Astrocyte (in vitro differentiated cells and primary cell): ENCODE measurements around the gene FHOD1. TPM values are rescaled to one million over a fixed set of nuclear protein-coding genes. Genes with fewer than 3 reads are reported as not detected.
A peak's percentile ranks its signal among the peaks of the same experiment; 100 is the strongest.

Source experiments
- DNase-seq: peaks from one replicate; pipeline ENCODE4 v3.0.0-alpha.2; 2010; ENCODE audit warnings: low read depth
- FAIRE-seq: peaks from 2 replicates; lab custom pipeline; 2011; peaks lifted over from hg19 to GRCh38; lab: Jason Lieb, UNC
- H2AFZ ChIP-seq: 2 replicates; pipeline ENCODE4 v1.6.0; 2012; ENCODE audit warnings: low read depth, low read length, inconsistent platforms
- H3K27ac ChIP-seq: 2 replicates; pipeline ENCODE4 v1.5.1; 2011; ENCODE audit warnings: low read depth, low read length, inconsistent platforms
- H3K27me3 ChIP-seq: 2 replicates; pipeline ENCODE4 v1.6.0; 2011; ENCODE audit warnings: low read length, inconsistent platforms; ENCODE audit not compliant: insufficient read depth
- H3K36me3 ChIP-seq: 2 replicates; pipeline ENCODE4 v1.5.1; 2011; ENCODE audit warnings: low read length, inconsistent platforms; ENCODE audit not compliant: insufficient read depth
- H3K4me1 ChIP-seq: 2 replicates; pipeline ENCODE4 v1.5.1; 2011; ENCODE audit warnings: low read length, inconsistent platforms; ENCODE audit not compliant: insufficient read depth
- H3K4me2 ChIP-seq: 2 replicates; pipeline ENCODE4 v1.6.0; 2012; ENCODE audit warnings: low read length, inconsistent platforms
- H3K4me3 ChIP-seq: 2 replicates; pipeline ENCODE4 v1.5.1; 2011; ENCODE audit warnings: low read depth, mild to moderate bottlenecking, low read length, inconsistent platforms; ENCODE audit not compliant: insufficient read depth
- H3K79me2 ChIP-seq: 2 replicates; pipeline ENCODE4 v1.6.0; 2012; ENCODE audit warnings: mild to moderate bottlenecking, low read length, inconsistent platforms; ENCODE audit not compliant: insufficient read depth
- H3K9ac ChIP-seq: 2 replicates; pipeline ENCODE4 v1.6.0; 2012; ENCODE audit warnings: mild to moderate bottlenecking, low read length, inconsistent platforms
- H3K9me3 ChIP-seq: 2 replicates; pipeline ENCODE4 v1.5.1; 2012; ENCODE audit warnings: low read depth, mild to moderate bottlenecking, low read length, inconsistent platforms; ENCODE audit not compliant: insufficient read depth
- H4K20me1 ChIP-seq: 2 replicates; pipeline ENCODE4 v1.6.0; 2012; ENCODE audit warnings: low read length, inconsistent platforms; ENCODE audit not compliant: insufficient read depth
- H3K27ac Mint-ChIP-seq: one replicate; pipeline ENCODE4 v1.8.0; 2021; ENCODE audit warnings: mild to moderate bottlenecking, mixed read lengths; ENCODE audit not compliant: unreplicated experiment
- H3K27me3 Mint-ChIP-seq: one replicate; pipeline ENCODE4 v1.8.0; 2021; ENCODE audit warnings: low read depth, mixed read lengths; ENCODE audit not compliant: unreplicated experiment
- H3K36me3 Mint-ChIP-seq: one replicate; pipeline ENCODE4 v1.8.0; 2021; ENCODE audit warnings: low read depth, mixed read lengths; ENCODE audit not compliant: unreplicated experiment
- H3K4me1 Mint-ChIP-seq: one replicate; pipeline ENCODE4 v1.8.0; 2021; ENCODE audit warnings: low read depth, mixed read lengths; ENCODE audit not compliant: unreplicated experiment
- H3K4me3 Mint-ChIP-seq: one replicate; pipeline ENCODE4 v1.8.0; 2021; ENCODE audit warnings: mild to moderate bottlenecking, moderate library complexity, mixed read lengths; ENCODE audit not compliant: unreplicated experiment
- H3K9me3 Mint-ChIP-seq: one replicate; pipeline ENCODE4 v1.8.0; 2021; ENCODE audit warnings: mild to moderate bottlenecking, mixed read lengths; ENCODE audit not compliant: unreplicated experiment
- EZH2 ChIP-seq: IDR thresholded peaks from 2 replicates; pipeline ENCODE4 v1.6.1; 2012; ENCODE audit warnings: mild to moderate bottlenecking, low read length, inconsistent platforms; ENCODE audit not compliant: insufficient read depth
- total RNA-seq: library from RNA; stranded (reverse); gene quantifications from 2 replicates; pipeline ENCODE4 v1.2.1, GENCODE V29; 2021
- TF ChIP-seq, protein P1 (sequence below): IDR thresholded peaks from 2 replicates; pipeline ENCODE4 v1.5.1; 2011; ENCODE audit warnings: low read depth, mild to moderate bottlenecking, inconsistent platforms, low read length, moderate library complexity; ENCODE audit not compliant: insufficient read depth

The FHOD1 gene
- total RNA-seq, 1 donor from 2014 or later: 38.1 TPM

DNA sequence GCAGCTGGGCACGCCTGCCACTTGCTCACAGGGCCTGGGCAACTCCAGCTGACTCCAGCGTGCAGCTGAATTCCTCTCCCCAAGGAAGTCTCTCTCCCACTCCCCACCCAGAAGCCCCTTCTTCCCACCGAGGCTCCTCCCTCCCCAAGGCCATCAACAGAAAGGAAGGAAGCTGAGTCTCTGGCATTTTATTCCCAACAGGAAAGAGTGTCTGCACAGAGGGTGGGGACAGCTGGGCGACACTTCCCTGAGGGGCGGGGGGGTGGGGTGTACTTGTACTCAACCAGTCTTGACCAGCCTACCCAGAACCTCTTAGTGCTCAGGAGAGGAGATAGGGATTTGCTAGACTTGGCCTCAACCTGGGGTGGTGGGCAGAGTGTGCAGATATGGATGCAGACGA, 57.2 kb downstream of the FHOD1 start, which contains the start of gene EXOC3L1:
Gene EXOC3L1 (minus strand): TSS at position 96 of the 400 bp plus-strand sequence. CDS start 460 bp downstream, outside the sequence.
- TF ChIP-seq, protein P1, sequence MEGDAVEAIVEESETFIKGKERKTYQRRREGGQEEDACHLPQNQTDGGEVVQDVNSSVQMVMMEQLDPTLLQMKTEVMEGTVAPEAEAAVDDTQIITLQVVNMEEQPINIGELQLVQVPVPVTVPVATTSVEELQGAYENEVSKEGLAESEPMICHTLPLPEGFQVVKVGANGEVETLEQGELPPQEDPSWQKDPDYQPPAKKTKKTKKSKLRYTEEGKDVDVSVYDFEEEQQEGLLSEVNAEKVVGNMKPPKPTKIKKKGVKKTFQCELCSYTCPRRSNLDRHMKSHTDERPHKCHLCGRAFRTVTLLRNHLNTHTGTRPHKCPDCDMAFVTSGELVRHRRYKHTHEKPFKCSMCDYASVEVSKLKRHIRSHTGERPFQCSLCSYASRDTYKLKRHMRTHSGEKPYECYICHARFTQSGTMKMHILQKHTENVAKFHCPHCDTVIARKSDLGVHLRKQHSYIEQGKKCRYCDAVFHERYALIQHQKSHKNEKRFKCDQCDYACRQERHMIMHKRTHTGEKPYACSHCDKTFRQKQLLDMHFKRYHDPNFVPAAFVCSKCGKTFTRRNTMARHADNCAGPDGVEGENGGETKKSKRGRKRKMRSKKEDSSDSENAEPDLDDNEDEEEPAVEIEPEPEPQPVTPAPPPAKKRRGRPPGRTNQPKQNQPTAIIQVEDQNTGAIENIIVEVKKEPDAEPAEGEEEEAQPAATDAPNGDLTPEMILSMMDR: no peak
- no peak for TF ChIP-seq EZH2
- Histone ChIP-seq H2AFZ (no peak within 1 kb of the TSS), H3K9ac (no peak within 1 kb of the TSS), H3K79me2 (peaks cover 30% of the 10 kb centered on the region), H3K4me3 (no peak within 1 kb of the TSS), H3K27ac (no peak within 1 kb of the TSS), H3K4me1 (peaks cover 17% of the 10 kb centered on the region), H4K20me1 (peaks cover 40% of the 10 kb centered on the region), H3K9me3 (no peaks in the 10 kb centered on the region), H3K27me3 (no peaks in the 10 kb centered on the region), H3K4me2 (no peak within 1 kb of the TSS), H3K36me3 (peaks cover 12% of the 10 kb centered on the region)
- DNase-seq (no peak), FAIRE-seq (no peak)
- Mint-ChIP-seq H3K36me3 (peaks cover 9% of the 10 kb centered on the region), H3K4me3 (no peak within 1 kb of the TSS), H3K9me3 (no peaks in the 10 kb centered on the region), H3K27ac (peak within 1 kb of the TSS; percentile 53), H3K27me3 (no peaks in the 10 kb centered on the region), H3K4me1 (peaks cover 27% of the 10 kb centered on the region)

DNA sequence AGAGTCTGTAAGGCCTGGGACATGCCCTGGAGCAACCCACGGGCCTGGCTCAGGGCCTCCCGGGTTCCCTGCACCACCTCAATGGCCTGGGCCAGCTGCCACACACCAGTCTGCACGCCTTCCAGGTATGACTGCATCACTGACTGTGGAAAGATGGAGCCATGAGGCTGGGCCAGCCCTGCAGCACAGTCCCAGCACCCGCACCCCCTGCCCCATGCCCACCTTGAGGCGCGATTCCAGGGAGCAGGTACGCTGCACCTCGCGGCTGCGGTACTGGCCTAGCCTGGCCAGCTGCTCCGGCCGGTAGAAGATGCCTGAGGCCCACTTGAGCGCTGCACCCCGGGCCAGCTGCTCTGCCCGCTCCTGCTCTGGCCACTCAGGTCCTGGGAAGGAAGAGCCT, 58.5 kb downstream of the FHOD1 start:
- Histone ChIP-seq H3K4me1 (peaks cover 21% of the 10 kb centered on the region), H3K27ac (no peak overlapping the region), H3K79me2 (peaks cover 18% of the 10 kb centered on the region), H3K9me3 (no peaks in the 10 kb centered on the region), H3K36me3 (peaks cover 1% of the 10 kb centered on the region), H3K4me3 (no peak overlapping the region), H3K9ac (no peak overlapping the region), H2AFZ (no peak overlapping the region), H4K20me1 (peaks cover 34% of the 10 kb centered on the region), H3K4me2 (no peak overlapping the region), H3K27me3 (no peaks in the 10 kb centered on the region)
- FAIRE-seq: no peak
- Mint-ChIP-seq H3K27ac (no peak overlapping the region), H3K4me1 (peaks cover 27% of the 10 kb centered on the region), H3K4me3 (no peak overlapping the region), H3K36me3 (peaks cover 3% of the 10 kb centered on the region), H3K9me3 (no peaks in the 10 kb centered on the region), H3K27me3 (no peaks in the 10 kb centered on the region)
- no peak for TF ChIP-seq EZH2
- TF ChIP-seq, protein P1: no peak
- no peak for DNase-seq

DNA sequence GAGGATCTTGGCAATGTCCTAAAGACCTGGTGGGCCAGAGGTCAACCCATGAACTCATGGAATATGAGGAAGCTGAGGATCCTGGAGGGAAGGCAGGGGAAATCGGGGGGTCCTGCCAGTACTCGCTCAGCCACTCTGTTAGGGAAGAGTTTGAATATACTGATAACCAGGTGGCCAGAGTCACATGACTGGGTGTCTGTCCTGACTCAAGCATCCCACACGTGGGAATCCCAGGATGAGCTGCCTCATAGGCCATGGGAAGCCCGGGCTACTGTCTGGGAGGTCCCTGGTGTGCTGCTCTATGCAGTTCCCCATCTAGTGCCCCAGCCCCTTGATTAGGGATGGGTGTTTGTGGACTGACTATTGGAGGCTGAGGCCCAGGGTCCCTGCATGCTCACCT, 59.0 kb downstream of the FHOD1 start:
- Histone ChIP-seq H3K4me3 (no peak overlapping the region), H3K9ac (no peak overlapping the region), H3K27ac (no peak overlapping the region), H3K9me3 (no peaks in the 10 kb centered on the region), H4K20me1 (peaks cover 30% of the 10 kb centered on the region), H3K4me2 (no peak overlapping the region), H2AFZ (no peak overlapping the region), H3K79me2 (peaks cover 14% of the 10 kb centered on the region), H3K4me1 (peaks cover 18% of the 10 kb centered on the region), H3K36me3 (no peaks in the 10 kb centered on the region), H3K27me3 (no peaks in the 10 kb centered on the region)
- FAIRE-seq (no peak), DNase-seq (no peak)
- TF ChIP-seq, protein P1: no peak
- TF ChIP-seq EZH2: no peak
- H3K4me1 Mint-ChIP-seq: peaks cover 22% of the 10 kb centered on the region
- no peaks in the 10 kb centered on the region for H3K36me3 Mint-ChIP-seq
- H3K9me3 Mint-ChIP-seq: no peaks in the 10 kb centered on the region
- no peak overlapping the region for H3K27ac Mint-ChIP-seq
- H3K27me3 Mint-ChIP-seq: no peaks in the 10 kb centered on the region
- H3K4me3 Mint-ChIP-seq: peak overlapping the region; percentile 71
